Measurements from ENCODE around the gene HMGN1. TPM values are rescaled to one million over a fixed set of nuclear protein-coding genes. Genes with fewer than 3 reads are reported as not detected.

The HMGN1 gene
- total RNA-seq (100 to 1,000 TPM; 161 to 206 TPM), polyA plus RNA-seq (ENCODE audit: insufficient read length in 6 of 6) (100 to 1,000 TPM; 648 to 700 (median 686) TPM)
- long read RNA-seq, donor 1, full-length matches to known transcripts: 209 of 321 reads
- long read RNA-seq, donor 1, partial matches to known transcripts: 41 of 321 reads
- long read RNA-seq, donor 1, other reads (novel, unspliced or antisense): 71 of 321 reads
- long read RNA-seq, donor 2, full-length matches to known transcripts: 154 of 276 reads
- long read RNA-seq, donor 2, partial matches to known transcripts: 81 of 276 reads
- long read RNA-seq, donor 2, other reads (novel, unspliced or antisense): 41 of 276 reads
- long read RNA-seq, donor 3, transcript HMGN1-204 (6 exons, 1,383 nt): major isoform, 122 of 194 reads
- long read RNA-seq, donor 3, partial matches to known transcripts: 31 of 194 reads
- long read RNA-seq, donor 3, other reads (novel, unspliced or antisense): 36 of 194 reads
- long read RNA-seq, donor 4, transcript HMGN1-204 (6 exons, 1,383 nt): major isoform, 145 of 180 reads
- long read RNA-seq, donor 4, partial matches to known transcripts: 21 of 180 reads
- long read RNA-seq, donor 4, other reads (novel, unspliced or antisense): 11 of 180 reads
- long read RNA-seq, donor 5, full-length matches to known transcripts: 149 of 242 reads
- long read RNA-seq, donor 5, partial matches to known transcripts: 45 of 242 reads
- long read RNA-seq, donor 5, other reads (novel, unspliced or antisense): 48 of 242 reads
- long read RNA-seq, donor 6, full-length matches to known transcripts: 142 of 199 reads
- long read RNA-seq, donor 6, partial matches to known transcripts: 20 of 199 reads
- long read RNA-seq, donor 6, other reads (novel, unspliced or antisense): 37 of 199 reads
- long read RNA-seq, donor 7, transcript HMGN1-204 (6 exons, 1,383 nt): major isoform, 84 of 109 reads
- long read RNA-seq, donor 7, partial matches to known transcripts: 11 of 109 reads
- long read RNA-seq, donor 7, other reads (novel, unspliced or antisense): 13 of 109 reads
- long read RNA-seq, donor 8, full-length matches to known transcripts: 91 of 124 reads
- long read RNA-seq, donor 8, partial matches to known transcripts: 28 of 124 reads
- long read RNA-seq, donor 8, other reads (novel, unspliced or antisense): 5 of 124 reads
- long read RNA-seq, donor 9: 0 reads
- long read RNA-seq, donor 10, transcript HMGN1-204 (6 exons, 1,383 nt): major isoform, 116 of 135 reads
- long read RNA-seq, donor 10, partial matches to known transcripts: 11 of 135 reads
- long read RNA-seq, donor 10, other reads (novel, unspliced or antisense): 5 of 135 reads
- long read RNA-seq, donor 11, transcript HMGN1-204 (6 exons, 1,383 nt): major isoform, 83 of 144 reads
- long read RNA-seq, donor 11, partial matches to known transcripts: 42 of 144 reads
- long read RNA-seq, donor 11, other reads (novel, unspliced or antisense): 14 of 144 reads
- long read RNA-seq, donor 12, full-length matches to known transcripts: 116 of 160 reads
- long read RNA-seq, donor 12, partial matches to known transcripts: 18 of 160 reads
- long read RNA-seq, donor 12, other reads (novel, unspliced or antisense): 26 of 160 reads

DNA sequence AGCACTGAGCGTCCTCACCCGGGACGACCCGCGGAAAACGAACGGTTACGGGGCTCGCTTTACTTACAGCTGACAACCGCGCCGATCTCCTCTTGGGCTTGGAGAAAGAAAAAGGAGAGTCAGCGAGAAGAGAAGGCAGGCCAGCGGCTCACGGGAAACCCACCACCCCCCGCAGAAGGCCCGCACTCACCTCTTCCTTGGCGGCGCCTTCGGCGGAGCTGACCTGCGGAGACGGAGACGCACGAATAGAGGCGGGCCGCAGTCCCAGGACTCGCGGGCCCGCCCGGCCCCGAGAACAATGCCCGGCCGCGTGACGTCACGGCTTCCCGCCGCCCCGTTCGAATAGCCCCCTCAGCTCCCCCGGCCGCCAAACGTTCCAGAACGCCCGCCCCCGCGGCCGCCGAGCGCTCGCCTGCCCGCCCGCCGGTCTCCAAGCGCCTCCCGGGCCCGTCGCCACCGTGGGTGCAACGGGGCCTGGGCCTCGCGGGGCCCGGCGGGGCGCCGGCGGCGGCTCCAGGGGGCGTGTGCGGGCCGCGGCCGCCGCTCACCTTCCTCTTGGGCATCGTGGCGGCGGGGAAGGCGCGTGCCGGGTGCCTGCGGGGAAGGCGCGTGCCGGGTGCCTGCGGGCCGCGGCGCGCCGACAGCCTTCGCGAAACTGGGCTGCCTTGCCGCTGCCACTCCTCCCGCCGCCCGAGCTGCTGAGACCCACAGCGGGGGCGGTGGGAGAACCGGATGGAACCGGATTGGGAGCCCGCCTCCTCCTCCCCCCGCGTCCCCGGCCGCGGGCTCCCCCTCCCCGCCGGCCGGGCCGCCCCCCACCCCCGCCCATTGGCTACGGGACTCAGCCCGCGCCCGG is at the start of gene HMGN1:
HMGN1 (minus strand) TSS at position 734 of the 856 bp plus-strand sequence; CDS start at position 563, 171 bp downstream.
- peak within 1 kb of the TSS; percentile 93 to 94 for H3K27ac ChIP-seq
- DNase-seq: peak; percentile 87 to 94 (median 92)
- no peaks in the 10 kb centered on the region for H3K27me3 ChIP-seq
- ATAC-seq: peak; percentile 45
- no peak for TF ChIP-seq CTCF (IDR thresholded peaks at IDR 0.05)
- no peaks in the 10 kb centered on the region for H3K9me3 ChIP-seq
- H3K4me1 ChIP-seq: peaks cover 24 to 35% of the 10 kb centered on the region in 2 donors
- intact Hi-C loops (cut with DNase I): no loop called here
- H3K36me3 ChIP-seq: peaks cover 2 to 5% of the 10 kb centered on the region in 2 donors
- H3K4me3 ChIP-seq: peak within 1 kb of the TSS; percentile 53 to 79

DNA sequence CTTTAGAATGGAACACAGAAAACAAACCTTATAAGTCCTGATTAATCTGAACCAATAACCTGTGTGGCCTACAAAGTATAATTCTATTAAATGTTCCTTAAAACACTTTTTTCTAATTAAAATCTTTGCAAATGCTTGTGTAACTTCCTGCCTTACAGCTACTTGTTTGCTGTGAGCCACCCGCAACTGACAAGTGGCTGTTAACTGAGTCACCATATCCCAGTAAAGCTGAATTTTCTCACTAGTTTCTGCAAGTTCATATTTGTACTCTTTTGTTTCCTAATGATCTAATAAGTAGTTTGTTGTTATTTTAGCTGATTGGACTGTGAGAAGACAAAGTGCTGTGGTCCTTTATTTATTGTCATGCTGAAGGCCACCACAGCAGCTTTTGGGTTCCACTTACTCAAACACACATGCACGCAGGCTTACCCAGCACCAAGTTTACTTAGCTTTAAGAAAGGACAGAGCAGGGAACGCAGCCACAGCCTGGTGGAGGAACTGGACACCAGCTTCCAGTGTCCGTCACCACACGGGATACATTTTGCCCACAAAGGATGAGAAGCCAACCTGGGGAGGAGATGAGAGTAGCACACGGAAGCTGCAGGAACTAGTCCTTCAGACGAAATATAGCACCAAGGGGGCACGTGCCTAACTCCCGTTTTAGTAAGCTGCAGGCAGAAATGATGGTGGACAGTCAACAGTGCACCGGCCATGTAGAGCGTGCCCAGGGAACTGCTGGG is 48.9 kb upstream of the HMGN1 start:
- DNase-seq: no peak
- no peak for TF ChIP-seq CTCF (IDR thresholded peaks at IDR 0.05)
- H3K27ac ChIP-seq: no peak overlapping the region
- H3K9me3 ChIP-seq: no peaks in the 10 kb centered on the region
- no peak for ATAC-seq
- no peaks in the 10 kb centered on the region for H3K27me3 ChIP-seq
- intact Hi-C loops (cut with DNase I): no loop called here
- H3K4me3 ChIP-seq: no peak overlapping the region
- H3K36me3 ChIP-seq: peaks cover 0 to 43% of the 10 kb centered on the region in 2 donors
- H3K4me1 ChIP-seq: no peaks in the 10 kb centered on the region

DNA sequence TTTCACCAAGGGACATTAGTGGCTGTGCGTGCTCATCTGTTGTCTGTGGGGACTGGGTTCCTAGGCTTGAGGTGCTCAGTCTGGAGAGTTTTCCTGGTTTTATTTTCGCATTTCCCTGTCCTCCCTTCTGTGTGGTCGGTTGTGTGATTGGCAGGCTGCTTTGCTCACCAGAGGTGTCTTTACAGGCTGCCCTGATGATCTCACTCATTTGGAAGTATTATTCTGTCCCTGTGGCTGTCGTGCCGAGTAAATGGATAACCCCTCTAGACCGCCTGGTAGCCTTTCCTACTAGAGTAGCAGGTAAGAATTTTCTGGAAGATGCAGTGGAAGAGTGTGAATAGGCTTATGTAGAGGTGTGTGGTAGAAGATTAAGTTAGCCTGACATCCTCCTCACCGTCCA is 44.1 kb upstream of the HMGN1 start:
- peaks cover 0 to 54% of the 10 kb centered on the region in 2 donors for H3K36me3 ChIP-seq
- no peak overlapping the region for H3K4me3 ChIP-seq
- no peaks in the 10 kb centered on the region for H3K27me3 ChIP-seq
- intact Hi-C loops (cut with DNase I): no loop called here
- peaks cover 3 to 15% of the 10 kb centered on the region in 2 donors for H3K4me1 ChIP-seq
- DNase-seq (no peak), ATAC-seq (no peak)
- no peaks in the 10 kb centered on the region for H3K9me3 ChIP-seq
- no peak for TF ChIP-seq CTCF (IDR thresholded peaks at IDR 0.05)
- H3K27ac ChIP-seq: no peak overlapping the region
